ENCODE measurements around the gene ITPA. TPM values are rescaled to one million over a fixed set of nuclear protein-coding genes. Genes with fewer than 3 reads are reported as not detected.

The ITPA gene
- total RNA-seq (2021; fragmentation: NEBNext Ultra II Directional; extraction: Animal tissue kit (Norgen Biotek cat#: 25700)) = 10 to 100 TPM; 62.3 to 76.7 (median 70.2) TPM
- long read RNA-seq, transcript ITPA-201 (8 exons, 1,185 nt) = major isoform, 92 of 108 reads
- long read RNA-seq, partial matches to known transcripts = 9 of 108 reads
- long read RNA-seq, other reads (novel, unspliced or antisense) = 6 of 108 reads

DNA sequence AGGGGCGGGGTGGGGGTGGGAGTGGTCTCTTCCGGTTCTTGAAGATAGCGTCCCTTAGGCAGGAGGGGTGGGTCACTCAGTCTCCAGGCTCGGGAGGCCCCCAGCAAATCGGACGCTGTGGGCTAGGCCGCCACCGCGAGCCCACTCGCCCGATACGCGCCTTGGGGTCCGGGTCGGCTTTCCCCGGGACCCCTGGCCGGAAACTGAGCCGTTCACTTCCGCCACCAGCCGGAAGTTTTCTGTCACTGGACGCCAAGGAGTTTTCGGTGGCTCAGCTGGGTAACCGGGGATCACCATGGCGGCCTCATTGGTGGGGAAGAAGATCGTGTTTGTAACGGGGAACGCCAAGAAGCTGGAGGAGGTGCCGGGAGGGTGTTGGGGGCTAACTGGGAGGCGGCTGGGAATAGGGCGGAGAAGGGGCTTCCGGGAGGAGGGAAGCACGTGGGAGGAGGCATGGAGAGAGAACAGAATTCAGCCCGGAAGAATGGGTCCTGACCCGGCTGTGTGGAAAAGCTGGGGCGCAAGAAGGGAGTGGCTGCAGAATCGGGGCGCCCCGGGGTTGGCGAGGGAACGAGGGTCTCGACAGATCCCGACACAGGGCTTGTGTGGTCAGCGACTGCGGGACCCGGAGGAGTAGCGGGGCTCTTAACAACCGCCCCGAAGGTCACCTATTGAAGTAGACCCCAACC lies at the start of gene ITPA:
TSS of gene ITPA (plus strand) at position 242 of the 689 bp plus-strand sequence. CDS start at position 296, 54 bp downstream.
- Mint-ChIP-seq H3K9me3 (no peaks in the 10 kb centered on the region), H3K27ac (peak within 1 kb of the TSS; percentile 88), H3K4me3 (peak within 1 kb of the TSS; percentile 92), H3K4me1 (ENCODE audit: low read depth) (peaks cover 21% of the 10 kb centered on the region), H3K27me3 (ENCODE audit: insufficient read depth) (no peaks in the 10 kb centered on the region; the same call in 1 of the 2 replicates), H3K36me3 (ENCODE audit: low read depth) (no peaks in the 10 kb centered on the region; the same call in none of the 2 replicates)
- peak; percentile 15 for DNase-seq
- TF ChIP-seq, protein P1, sequence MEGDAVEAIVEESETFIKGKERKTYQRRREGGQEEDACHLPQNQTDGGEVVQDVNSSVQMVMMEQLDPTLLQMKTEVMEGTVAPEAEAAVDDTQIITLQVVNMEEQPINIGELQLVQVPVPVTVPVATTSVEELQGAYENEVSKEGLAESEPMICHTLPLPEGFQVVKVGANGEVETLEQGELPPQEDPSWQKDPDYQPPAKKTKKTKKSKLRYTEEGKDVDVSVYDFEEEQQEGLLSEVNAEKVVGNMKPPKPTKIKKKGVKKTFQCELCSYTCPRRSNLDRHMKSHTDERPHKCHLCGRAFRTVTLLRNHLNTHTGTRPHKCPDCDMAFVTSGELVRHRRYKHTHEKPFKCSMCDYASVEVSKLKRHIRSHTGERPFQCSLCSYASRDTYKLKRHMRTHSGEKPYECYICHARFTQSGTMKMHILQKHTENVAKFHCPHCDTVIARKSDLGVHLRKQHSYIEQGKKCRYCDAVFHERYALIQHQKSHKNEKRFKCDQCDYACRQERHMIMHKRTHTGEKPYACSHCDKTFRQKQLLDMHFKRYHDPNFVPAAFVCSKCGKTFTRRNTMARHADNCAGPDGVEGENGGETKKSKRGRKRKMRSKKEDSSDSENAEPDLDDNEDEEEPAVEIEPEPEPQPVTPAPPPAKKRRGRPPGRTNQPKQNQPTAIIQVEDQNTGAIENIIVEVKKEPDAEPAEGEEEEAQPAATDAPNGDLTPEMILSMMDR (IDR thresholded peaks at IDR 0.05) = no peak

DNA sequence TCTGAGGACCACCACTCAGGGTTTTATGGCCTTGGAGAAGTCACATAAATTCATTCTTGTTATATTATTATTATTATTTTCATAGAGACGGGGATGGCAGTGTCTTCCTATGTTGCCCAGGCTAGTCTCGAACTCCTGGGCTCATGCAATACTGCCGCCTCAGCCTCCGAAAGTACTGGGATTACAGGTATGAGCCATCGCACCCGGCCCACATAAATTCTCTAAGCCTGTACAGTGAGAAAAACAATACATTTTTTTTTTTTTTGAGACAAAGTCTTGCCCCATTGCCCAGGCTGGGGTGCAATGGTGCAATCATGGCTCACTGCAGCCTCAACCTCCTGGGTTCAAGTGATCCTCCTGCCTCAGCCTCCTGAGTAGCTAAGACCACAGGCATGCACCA lies 48.9 kb upstream of the ITPA start:
- Mint-ChIP-seq H3K27me3 (ENCODE audit: insufficient read depth) (peaks cover 4% of the 10 kb centered on the region), H3K36me3 (ENCODE audit: low read depth) (peaks cover 12% of the 10 kb centered on the region; the same call in 1 of the 2 replicates), H3K4me3 (no peak overlapping the region), H3K27ac (no peak overlapping the region), H3K9me3 (no peaks in the 10 kb centered on the region), H3K4me1 (ENCODE audit: low read depth) (peaks cover 20% of the 10 kb centered on the region)
- TF ChIP-seq, protein P1 (IDR thresholded peaks at IDR 0.05) = no peak
- DNase-seq = no peak

DNA sequence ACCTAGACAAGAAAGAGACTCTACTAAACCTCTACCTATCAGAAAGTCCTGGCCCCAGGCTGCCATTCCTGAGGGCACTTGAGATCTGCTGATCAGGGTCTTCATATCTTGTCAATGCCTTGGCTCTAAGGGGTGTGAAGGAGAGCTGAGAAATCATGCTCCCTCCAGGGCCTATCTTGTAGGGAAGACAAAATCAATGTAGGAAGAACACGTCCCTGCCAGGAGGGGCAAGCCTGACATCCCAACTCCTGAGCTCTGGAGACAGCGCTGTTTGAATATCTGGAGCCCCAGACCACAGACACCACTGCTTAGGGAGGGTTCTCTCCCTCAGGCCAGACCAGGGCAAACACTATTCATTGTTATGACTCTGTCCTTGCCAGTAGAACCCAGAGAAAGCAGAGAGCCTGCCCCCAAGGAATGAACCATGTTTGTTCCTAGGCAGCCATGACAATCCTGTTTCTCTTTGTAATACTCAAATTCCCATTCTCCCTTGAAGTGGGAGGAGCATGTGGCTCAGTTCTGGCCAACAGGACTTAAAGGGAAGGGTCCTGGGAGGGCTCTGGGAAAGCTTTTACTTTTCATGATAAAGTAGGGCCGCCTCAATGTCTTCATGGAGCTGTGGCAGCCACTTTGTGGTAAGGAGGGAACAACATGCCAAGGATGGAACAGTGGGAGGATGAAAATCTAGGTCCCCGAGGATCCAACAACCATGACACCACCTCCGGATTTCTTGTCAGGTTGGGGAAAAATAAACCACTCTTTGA lies 47.8 kb upstream of the ITPA start:
- TF ChIP-seq, protein P1 (IDR thresholded peaks at IDR 0.05) = no peak
- Mint-ChIP-seq H3K27ac (no peak overlapping the region), H3K27me3 (ENCODE audit: insufficient read depth) (peaks cover 4% of the 10 kb centered on the region), H3K9me3 (no peaks in the 10 kb centered on the region), H3K4me3 (no peak overlapping the region), H3K4me1 (ENCODE audit: low read depth) (peaks cover 17% of the 10 kb centered on the region), H3K36me3 (ENCODE audit: low read depth) (peaks cover 12% of the 10 kb centered on the region; the same call in 1 of the 2 replicates)
- no peak for DNase-seq

DNA sequence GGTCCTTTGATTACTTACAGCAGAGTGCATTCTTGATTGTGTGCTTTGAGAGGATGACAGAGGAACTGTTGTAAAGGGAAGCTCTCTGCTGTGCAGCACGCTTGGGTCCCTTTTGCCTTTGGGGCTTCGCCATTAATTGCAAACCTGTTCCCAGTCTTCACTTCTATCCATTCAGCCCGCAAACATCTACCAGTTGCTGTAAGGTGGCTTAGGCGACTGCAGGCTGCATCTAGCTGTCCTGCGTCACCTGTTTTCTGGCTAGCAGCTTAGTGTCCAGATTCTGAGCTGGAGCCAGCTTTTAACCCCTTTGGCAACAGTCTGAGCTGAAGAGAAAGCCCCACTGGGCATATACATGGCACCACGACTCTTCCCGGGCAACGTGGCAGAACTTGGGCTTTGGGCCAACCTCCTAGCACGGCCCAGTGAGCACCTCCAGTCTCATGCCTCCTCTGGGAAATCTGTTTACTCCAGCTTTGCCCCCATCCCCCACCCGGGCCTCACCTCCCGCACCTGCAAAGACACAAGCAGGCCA lies 47.2 kb upstream of the ITPA start:
- H3K4me3 Mint-ChIP-seq = no peak overlapping the region
- no peaks in the 10 kb centered on the region for H3K9me3 Mint-ChIP-seq
- no peak overlapping the region for H3K27ac Mint-ChIP-seq

More for the DNA sequence above, 47.2 kb upstream of the ITPA start:
- TF ChIP-seq, protein P1 (IDR thresholded peaks at IDR 0.05) = no peak
- H3K27me3 Mint-ChIP-seq (ENCODE audit: insufficient read depth) = peaks cover 4% of the 10 kb centered on the region
- H3K36me3 Mint-ChIP-seq (ENCODE audit: low read depth) = peaks cover 12% of the 10 kb centered on the region; the same call in 1 of the 2 replicates
- H3K4me1 Mint-ChIP-seq (ENCODE audit: low read depth) = peaks cover 11% of the 10 kb centered on the region
- DNase-seq = no peak
